Colonic mucosa (tissue), 4 donors: Measurements from ENCODE around the gene PTGER3. TPM values are rescaled to one million over a fixed set of nuclear protein-coding genes. Genes with fewer than 3 reads are reported as not detected.

Experiments used
- DNase-seq: peaks from one replicate; pipeline ENCODE4 v3.0.0-alpha.2; 2020
- H3K27ac ChIP-seq: fragments of 200-600 bp; one replicate; pipeline ENCODE4 v1.8.0; 2021
- H3K27me3 ChIP-seq: fragments of 200-600 bp; one replicate; pipeline ENCODE4 v1.8.0; 2021
- H3K36me3 ChIP-seq: fragments of 200-600 bp; one replicate; pipeline ENCODE4 v1.8.0; 2021
- H3K4me1 ChIP-seq: fragments of 200-600 bp; one replicate; pipeline ENCODE4 v1.8.0; 2021; ENCODE audit warnings: mild to moderate bottlenecking
- H3K4me3 ChIP-seq: fragments of 200-600 bp; one replicate; pipeline ENCODE4 v1.8.0; 2021
- H3K9ac ChIP-seq, 2 donors: one replicate each; pipeline ENCODE4 v1.7.0; 2013; ENCODE audit warnings: control low read depth in 2 of 2, low read depth in 2 of 2, low read length in 2 of 2
- H3K9me3 ChIP-seq: fragments of 200-600 bp; one replicate; pipeline ENCODE4 v1.8.0; 2021
- intact Hi-C: fragments of 100-400 bp; cut with DNase I; formaldehyde crosslinking; loops from one replicate; pipeline ENCODE4 v1.14.1; 2022
- total RNA-seq, 2 donors: library from RNA; stranded (reverse); fragmentation: NEBNext Ultra II Directional in 1 of 2; extraction: Animal tissue kit (Norgen Biotek cat#: 25700) in 1 of 2; gene quantifications; one replicate each; pipeline ENCODE4 v1.2.1, GENCODE V29; 2021
- TF ChIP-seq, protein P1 (sequence below): fragments of 200-600 bp; IDR thresholded peaks from one replicate; pipeline ENCODE4 v1.8.0; 2022; ENCODE audit warnings: antibody characterized with exemption, mild to moderate bottlenecking
- donor health status: healthy.
- donor health status: DM: no; HTN: no; CAD: no.
- donor health status: DM: no; HTN: no; CAD: no.

PTGER3 gene
- total RNA-seq, 2 donors from 2014 or later = 1.2 to 3.7 TPM

DNA sequence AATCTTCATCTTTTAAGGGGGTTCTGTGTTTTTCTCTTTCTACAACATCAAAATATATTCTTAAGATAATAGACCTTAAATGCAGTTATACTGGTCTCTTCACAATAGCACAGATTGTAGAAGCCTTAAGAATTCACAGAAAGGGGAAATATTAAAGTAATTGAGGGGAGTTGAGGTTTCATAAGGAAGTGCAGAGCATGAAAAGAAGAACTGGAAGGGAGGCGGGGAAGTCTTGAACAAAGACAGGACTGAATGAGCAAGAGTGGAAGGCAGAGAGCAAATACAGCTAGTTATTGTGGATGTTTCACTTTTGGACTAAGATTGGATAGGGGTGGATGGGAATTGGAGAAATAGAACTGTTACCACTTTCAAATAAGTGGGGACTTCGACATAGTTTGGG, 67.7 kb downstream of the PTGER3 start:
- intact Hi-C loops = no loop called here
- Histone ChIP-seq H3K9me3 (no peaks in the 10 kb centered on the region), H3K27ac (no peak overlapping the region), H3K4me1 (no peaks in the 10 kb centered on the region), H3K36me3 (no peaks in the 10 kb centered on the region), H3K27me3 (no peaks in the 10 kb centered on the region), H3K9ac (no peak overlapping the region), H3K4me3 (no peak overlapping the region)
- no peak for DNase-seq
- TF ChIP-seq, protein P1, sequence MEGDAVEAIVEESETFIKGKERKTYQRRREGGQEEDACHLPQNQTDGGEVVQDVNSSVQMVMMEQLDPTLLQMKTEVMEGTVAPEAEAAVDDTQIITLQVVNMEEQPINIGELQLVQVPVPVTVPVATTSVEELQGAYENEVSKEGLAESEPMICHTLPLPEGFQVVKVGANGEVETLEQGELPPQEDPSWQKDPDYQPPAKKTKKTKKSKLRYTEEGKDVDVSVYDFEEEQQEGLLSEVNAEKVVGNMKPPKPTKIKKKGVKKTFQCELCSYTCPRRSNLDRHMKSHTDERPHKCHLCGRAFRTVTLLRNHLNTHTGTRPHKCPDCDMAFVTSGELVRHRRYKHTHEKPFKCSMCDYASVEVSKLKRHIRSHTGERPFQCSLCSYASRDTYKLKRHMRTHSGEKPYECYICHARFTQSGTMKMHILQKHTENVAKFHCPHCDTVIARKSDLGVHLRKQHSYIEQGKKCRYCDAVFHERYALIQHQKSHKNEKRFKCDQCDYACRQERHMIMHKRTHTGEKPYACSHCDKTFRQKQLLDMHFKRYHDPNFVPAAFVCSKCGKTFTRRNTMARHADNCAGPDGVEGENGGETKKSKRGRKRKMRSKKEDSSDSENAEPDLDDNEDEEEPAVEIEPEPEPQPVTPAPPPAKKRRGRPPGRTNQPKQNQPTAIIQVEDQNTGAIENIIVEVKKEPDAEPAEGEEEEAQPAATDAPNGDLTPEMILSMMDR = no peak

DNA sequence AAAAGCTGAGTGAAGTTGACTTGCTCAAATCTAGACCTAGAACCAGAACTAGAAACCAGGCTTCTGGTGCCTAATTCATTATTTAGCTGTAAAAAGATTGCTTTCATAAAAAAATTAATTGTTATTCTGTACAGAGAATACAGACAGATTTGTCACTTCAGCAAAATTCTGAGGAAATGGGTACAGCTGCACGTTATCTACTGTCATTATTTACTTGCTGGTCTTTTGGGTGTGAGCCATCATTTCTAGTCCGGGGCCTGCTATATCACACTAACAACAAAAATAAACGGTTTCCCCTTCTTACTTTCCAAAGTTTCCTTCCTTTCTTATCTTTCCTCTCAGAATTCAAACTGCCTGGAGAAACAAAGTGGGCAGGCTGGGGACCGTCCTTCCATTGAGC, 68.3 kb downstream of the PTGER3 start:
- intact Hi-C loops = no loop called here
- Histone ChIP-seq H3K27ac (no peak overlapping the region), H3K4me1 (no peaks in the 10 kb centered on the region), H3K9ac (no peak overlapping the region), H3K4me3 (no peak overlapping the region), H3K36me3 (no peaks in the 10 kb centered on the region), H3K27me3 (no peaks in the 10 kb centered on the region), H3K9me3 (no peaks in the 10 kb centered on the region)
- TF ChIP-seq, protein P1 = no peak
- DNase-seq = no peak

DNA sequence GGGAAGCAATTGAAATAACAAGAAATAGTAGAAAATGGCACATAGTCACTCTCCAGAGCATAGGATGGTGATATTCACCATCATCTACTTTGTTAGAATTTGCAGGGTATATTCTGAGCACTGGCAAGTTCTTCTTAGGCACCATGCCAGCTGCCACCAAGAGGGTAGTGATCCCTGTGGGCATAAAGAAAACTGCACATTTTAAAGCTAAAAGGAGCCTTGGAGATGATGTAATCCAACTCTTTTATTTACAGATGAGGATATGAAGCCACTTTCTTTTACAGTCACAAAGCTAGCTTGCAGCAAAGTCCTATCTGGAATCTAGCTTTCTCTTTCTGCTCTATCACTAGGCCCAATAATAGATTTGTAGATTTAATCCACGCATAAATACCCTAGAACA, 69.0 kb downstream of the PTGER3 start:
- intact Hi-C loops = no loop called here
- no peak overlapping the region for H3K27ac ChIP-seq
- H3K4me1 ChIP-seq = no peaks in the 10 kb centered on the region
- no peak overlapping the region for H3K4me3 ChIP-seq
- no peak overlapping the region for H3K9ac ChIP-seq
- H3K9me3 ChIP-seq = no peaks in the 10 kb centered on the region
- TF ChIP-seq, protein P1 = no peak
- H3K27me3 ChIP-seq = no peaks in the 10 kb centered on the region
- no peak for DNase-seq
- no peaks in the 10 kb centered on the region for H3K36me3 ChIP-seq

DNA sequence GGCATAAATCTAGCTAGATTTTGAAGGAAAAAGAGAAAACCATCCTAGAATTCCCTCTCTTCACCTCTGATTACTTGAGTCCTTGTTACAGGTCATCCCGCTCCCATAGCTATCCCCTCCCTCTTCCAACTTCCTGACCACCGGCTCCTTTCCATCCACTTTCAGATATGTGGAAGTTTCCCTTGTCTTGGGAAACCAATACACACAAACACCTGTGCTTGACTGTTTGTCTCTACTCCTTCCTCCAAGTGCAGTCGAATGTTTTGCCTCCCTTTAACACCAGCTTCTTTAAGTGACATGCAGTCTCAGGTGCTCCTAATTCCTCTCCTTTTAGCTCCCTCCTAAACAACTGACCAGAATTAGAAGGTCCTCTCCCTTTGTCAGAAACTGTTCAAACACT, 70.0 kb downstream of the PTGER3 start:
- no peaks in the 10 kb centered on the region for H3K36me3 ChIP-seq
- H3K27me3 ChIP-seq = no peaks in the 10 kb centered on the region
- H3K4me3 ChIP-seq = no peak overlapping the region
- no peaks in the 10 kb centered on the region for H3K9me3 ChIP-seq
- H3K27ac ChIP-seq = no peak overlapping the region
- intact Hi-C loops = no loop called here
- TF ChIP-seq, protein P1 = no peak
- H3K4me1 ChIP-seq = no peaks in the 10 kb centered on the region
- H3K9ac ChIP-seq = no peak overlapping the region
- no peak for DNase-seq

DNA sequence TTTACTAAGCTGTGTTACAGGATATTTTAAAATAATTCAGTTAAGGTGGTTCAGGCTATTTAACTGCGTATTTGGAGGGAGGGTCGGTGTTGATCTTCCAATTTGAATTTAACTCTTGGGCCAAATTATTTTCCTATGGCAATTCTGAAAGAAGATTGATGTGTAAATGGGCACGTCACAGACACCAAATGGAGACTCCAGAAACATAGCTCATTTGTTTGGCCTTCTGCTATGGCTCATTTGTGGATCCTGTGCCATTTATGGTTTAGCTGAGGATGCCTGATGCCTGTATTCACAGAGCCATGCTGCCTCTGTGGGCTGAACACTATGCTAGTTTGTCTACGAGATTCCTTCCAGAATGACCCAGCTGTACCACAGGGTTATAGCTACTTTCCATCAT, 70.6 kb downstream of the PTGER3 start:
- H3K4me3 ChIP-seq = no peak overlapping the region
- TF ChIP-seq, protein P1 = no peak
- H3K36me3 ChIP-seq = no peaks in the 10 kb centered on the region
- H3K9ac ChIP-seq = no peak overlapping the region
- intact Hi-C loops = no loop called here
- H3K4me1 ChIP-seq = no peaks in the 10 kb centered on the region
- H3K27me3 ChIP-seq = no peaks in the 10 kb centered on the region
- H3K9me3 ChIP-seq = no peaks in the 10 kb centered on the region
- DNase-seq = no peak
- H3K27ac ChIP-seq = no peak overlapping the region

DNA sequence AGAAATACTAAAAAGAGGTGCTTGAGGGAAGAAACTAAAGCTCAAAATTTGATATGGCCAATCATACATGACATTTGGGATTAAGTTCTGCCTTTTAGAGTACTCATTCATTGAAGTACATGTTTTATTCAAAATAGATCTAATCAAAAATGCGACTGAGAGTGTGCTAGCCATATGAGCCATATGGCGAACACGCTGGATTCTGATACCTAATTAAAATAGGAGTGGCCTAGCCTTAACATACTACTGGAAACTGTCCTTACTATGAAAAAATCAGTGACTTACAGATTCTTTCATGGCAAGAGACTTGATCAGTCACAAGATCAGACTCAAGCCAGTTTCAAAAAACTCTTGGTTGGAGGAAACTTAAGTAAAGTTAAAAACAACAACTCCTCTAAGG, 73.9 kb downstream of the PTGER3 start:
- H3K4me3 ChIP-seq = no peak overlapping the region
- H3K36me3 ChIP-seq = no peaks in the 10 kb centered on the region
- no peaks in the 10 kb centered on the region for H3K4me1 ChIP-seq
- H3K27me3 ChIP-seq = no peaks in the 10 kb centered on the region
- no peaks in the 10 kb centered on the region for H3K9me3 ChIP-seq
- TF ChIP-seq, protein P1 = no peak
- H3K27ac ChIP-seq = no peak overlapping the region
- DNase-seq = no peak
- intact Hi-C loops = no loop called here
- no peak overlapping the region for H3K9ac ChIP-seq
